GM19395 (cell line): ENCODE data around the gene KAT6B.
A peak's percentile ranks its signal among the peaks of the same experiment; 100 is the strongest.

Experiments used
- ATAC-seq: cut with Tn5 transposase; IDR thresholded peaks from one replicate; pipeline ENCODE4 v1.9.1; 2021; ENCODE audit warnings: mild to moderate bottlenecking, moderate library complexity; ENCODE audit not compliant: unreplicated experiment

The KAT6B gene

GRCh38 chr10:74977913-74978847 is 151.8 kb downstream of the KAT6B start:
- ATAC-seq = peak; percentile 87

GRCh38 chr10:74981831-74982633 is 155.6 kb downstream of the KAT6B start:
- ATAC-seq = no peak

- ATAC-seq = no peak
Measured at GRCh38 chr10:74982634-74982982, 156.2 kb downstream of the KAT6B start.

- ATAC-seq = no peak
Measured at GRCh38 chr10:74983383-74983782, 157.0 kb downstream of the KAT6B start.

GRCh38 chr10:74987339-74988053 is 161.1 kb downstream of the KAT6B start:
- ATAC-seq = no peak

GRCh38 chr10:74988054-74988775 is 161.8 kb downstream of the KAT6B start:
- no peak for ATAC-seq

- ATAC-seq = no peak
Measured at GRCh38 chr10:74988832-74989561, 162.6 kb downstream of the KAT6B start.

- no peak for ATAC-seq
Measured at GRCh38 chr10:74991435-74991834, 165.0 kb downstream of the KAT6B start.

- no peak for ATAC-seq
Measured at GRCh38 chr10:74992068-74992467, 165.7 kb downstream of the KAT6B start.

GRCh38 chr10:74993649-74994048 is 167.2 kb downstream of the KAT6B start:
- no peak for ATAC-seq

- ATAC-seq = peak; percentile 82
Measured at GRCh38 chr10:74994854-74995253, 168.5 kb downstream of the KAT6B start.

- no peak for ATAC-seq
Measured at GRCh38 chr10:74995806-74996205, 169.4 kb downstream of the KAT6B start.

- ATAC-seq = no peak
Measured at GRCh38 chr10:74997163-74997562, 170.8 kb downstream of the KAT6B start.

GRCh38 chr10:75000748-75001321 is 174.4 kb downstream of the KAT6B start:
- peak; percentile 80 for ATAC-seq

- no peak for ATAC-seq
Measured at GRCh38 chr10:75001715-75002350, 175.4 kb downstream of the KAT6B start.

GRCh38 chr10:75002351-75002725 is 175.9 kb downstream of the KAT6B start:
- no peak for ATAC-seq

- no peak for ATAC-seq
Measured at GRCh38 chr10:75002967-75003594, 176.7 kb downstream of the KAT6B start.

GRCh38 chr10:75003891-75004290 is 177.5 kb downstream of the KAT6B start:
- ATAC-seq = no peak

GRCh38 chr10:75007646-75008045 is 181.2 kb downstream of the KAT6B start:
- ATAC-seq = no peak
